Stimulated activated CD8-positive, alpha-beta memory T cell treated with anti-CD3 and anti-CD28 coated beads, Interleukin-12 subunit alpha, Interleukin-12 subunit beta, amount 100 ng/mL, for 1 hour (primary cell): ENCODE measurements around the gene NPRL2.

Experiments used
- DNase-seq: peaks from one replicate; pipeline ENCODE4 v3.0.0-alpha.2; 2020; ENCODE audit warnings: low read depth

Gene NPRL2

DNA sequence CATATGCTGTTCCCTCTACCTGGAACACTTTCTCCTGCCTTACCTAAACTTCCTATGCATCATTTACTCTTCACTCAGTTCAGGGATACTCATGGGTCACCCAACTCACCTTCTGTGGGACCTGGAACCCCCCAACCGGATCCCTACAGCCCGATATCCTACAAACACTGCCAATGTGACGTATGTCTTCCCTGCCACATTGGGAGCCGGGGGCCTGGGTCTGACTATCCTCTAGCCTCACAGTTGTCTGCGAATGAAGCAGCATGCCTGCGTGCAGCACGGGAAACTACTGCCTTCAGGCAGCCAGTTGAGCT, 405 bp downstream of the NPRL2 start:
- no peak for DNase-seq

DNA sequence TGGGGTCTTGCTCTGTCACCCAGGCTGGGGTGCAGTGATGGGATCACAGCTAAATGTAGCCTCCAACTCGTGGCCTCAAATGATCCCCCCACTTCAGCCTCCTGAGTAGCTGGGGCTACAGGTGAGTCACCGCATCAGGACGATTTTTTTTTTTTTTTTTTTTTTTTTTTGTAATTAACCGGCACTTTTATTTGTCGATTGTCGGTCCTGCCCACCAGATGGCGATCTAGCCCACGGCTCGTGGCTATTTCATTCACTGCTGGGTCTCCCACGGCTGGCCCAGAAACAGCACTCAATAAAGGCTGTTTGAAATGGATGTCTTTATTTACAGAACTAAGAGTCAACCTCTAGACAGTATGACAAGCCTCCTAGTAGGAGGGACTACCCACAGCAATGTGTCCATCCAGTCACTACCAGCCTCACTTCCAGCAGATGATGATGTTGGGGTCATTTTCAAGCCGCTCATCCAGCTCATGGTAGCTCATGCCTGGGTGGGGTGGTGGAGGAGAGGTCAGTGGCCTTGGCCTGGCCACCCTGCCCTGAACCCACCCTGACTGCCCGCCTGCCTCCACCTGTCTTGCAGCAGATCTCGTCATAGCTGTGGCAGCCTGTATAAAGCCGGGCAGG, 3.3 kb downstream of the NPRL2 start:
- peak; percentile 60 for DNase-seq

DNA sequence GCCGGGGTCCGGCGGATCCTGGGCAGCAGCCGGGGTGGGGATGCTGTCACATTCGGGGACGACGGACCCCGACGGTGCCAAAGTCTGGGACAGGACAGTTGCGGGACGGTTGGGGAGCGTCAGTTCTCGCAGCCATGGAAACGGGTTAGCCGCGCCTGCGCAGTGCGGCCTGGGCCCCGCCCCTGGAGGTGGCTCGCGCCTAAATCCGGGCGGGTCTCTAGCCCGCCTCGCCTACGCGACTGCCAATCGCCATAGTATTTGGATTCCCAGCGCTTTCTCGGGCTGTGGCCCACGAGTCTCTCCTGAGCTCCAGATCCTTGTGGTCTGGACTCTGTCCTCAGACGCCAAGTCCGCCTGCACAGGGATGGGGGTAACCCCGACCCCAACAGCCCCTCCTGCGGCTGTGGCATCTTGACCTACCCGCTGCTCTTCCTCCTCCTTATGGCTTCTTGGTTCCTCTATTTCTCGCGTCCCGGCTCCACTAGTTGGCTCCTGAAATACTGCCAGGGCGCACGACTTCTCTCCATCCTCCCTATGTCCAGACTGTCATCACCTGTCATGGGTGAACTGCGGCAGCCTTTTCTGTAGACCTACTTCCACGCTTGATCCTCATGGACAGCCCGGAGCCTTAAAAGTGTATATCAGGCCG, 4.9 kb downstream of the NPRL2 start, which contains the start of gene ZMYND10:
ZMYND10 (minus strand) TSS at position 147 of the 649 bp plus-strand sequence. CDS start 153 bp downstream, outside the sequence.
- peak; percentile 56 for DNase-seq

DNA sequence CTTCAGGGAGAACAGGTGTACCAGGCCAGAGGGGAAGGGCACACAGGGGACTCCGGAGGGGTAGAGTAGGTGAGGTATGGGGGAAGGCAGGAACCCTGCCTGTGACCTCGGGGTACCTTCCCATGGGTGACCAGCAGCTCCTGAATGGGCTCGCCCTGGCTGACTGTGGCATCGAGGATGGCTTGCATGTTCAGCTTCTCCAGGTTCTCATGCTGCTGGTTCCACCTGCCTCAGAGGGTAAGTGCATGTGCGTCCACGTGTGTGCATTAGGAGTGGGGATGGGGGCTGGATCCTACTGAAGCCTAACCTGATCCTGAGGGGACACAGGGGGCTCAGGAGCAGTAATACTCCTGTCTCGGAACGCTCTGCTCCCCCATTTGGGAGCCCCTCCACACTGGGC, 5.6 kb downstream of the NPRL2 start:
- DNase-seq, result no peak

DNA sequence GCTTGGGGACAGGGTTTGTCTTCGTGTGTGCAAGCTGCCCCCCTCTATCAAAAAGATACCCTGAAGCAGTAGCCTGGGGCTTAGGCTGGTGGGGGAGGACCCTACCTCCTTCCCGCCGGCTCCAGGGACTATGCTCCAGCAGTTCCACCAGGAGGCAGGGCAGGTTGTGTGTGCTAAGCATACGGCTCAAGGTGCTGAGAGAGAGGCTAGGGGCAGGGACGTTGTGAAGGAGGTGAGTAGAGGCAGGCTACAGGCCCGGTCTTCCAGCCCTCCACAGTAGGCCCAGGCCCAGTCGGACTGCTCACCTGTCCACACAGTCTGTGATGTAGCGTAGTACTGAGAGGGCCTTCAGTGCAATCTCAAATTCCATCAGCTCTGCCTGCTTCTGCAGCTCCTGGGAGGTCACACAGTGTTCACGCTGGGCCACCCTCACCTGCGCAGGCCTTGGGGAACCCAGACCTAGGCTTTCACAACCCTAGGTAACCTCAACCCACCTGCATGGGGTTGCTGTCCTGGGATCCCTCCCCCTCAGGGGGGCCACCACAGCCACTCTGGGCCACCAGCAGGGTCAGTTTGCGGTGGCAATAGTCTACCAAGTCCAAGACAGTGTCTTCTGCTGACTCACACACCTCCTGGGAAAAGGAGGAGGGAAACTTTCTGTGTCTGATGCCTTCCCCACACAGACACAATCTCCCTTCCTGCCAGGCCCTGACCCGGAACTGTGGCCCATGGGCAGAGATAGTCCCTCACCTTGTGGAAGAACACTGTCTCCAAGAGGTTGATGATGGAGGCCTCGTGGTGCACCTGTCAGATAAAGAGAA, 7.6 kb downstream of the NPRL2 start:
- no peak for DNase-seq

DNA sequence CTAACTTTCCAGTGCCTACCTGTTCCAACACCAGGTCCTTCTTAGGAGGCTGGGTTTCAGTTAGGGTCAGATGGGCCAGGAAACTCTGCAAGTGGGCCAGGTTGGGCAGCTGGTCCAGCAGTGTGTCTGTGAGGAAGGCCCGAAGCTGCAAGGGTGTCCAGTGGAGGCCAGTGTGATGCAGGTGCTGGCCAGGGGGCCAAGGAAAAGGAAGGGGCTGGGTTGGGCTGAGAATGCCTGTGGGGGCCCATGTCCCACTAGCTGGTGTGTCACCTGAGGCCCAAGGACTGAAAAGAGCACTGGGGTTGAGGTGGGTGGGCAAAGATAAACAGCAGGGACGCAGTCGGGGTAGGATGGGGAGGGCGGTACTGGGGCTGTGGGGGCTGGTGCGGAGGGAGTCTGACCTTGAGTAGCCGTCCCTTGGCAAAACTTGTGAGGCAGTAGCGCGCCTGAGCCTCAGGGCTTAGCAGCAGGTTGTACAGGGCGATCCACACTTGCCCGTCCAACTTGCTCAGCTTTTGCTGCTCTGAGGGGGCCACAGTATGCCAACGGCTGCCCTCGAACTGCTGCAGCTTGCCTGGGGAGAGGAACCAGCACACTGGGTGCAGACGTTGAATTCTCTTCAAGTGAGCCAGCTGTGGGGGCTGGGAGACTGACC, 8.5 kb downstream of the NPRL2 start:
- DNase-seq, result no peak

DNA sequence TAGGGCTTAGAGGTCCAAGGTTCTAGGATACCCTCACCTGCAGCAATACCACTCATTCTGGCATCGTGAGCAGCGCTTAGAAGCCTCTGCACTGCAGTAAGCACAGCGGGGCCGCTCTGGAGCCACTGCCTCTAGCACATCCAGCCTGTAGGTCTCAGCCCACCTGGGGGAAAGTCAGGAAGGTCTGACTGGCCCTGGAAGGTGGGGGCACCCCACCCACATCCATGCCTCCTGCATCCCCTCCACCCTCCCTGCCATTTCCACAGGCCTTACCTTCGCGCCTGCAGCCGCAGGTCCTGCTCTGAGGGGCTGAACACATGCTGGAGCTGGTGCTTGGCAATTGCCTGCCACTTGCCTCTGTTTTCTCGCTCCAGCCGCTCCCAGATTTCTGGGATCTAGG, 9.0 kb downstream of the NPRL2 start:
- no peak for DNase-seq

DNA sequence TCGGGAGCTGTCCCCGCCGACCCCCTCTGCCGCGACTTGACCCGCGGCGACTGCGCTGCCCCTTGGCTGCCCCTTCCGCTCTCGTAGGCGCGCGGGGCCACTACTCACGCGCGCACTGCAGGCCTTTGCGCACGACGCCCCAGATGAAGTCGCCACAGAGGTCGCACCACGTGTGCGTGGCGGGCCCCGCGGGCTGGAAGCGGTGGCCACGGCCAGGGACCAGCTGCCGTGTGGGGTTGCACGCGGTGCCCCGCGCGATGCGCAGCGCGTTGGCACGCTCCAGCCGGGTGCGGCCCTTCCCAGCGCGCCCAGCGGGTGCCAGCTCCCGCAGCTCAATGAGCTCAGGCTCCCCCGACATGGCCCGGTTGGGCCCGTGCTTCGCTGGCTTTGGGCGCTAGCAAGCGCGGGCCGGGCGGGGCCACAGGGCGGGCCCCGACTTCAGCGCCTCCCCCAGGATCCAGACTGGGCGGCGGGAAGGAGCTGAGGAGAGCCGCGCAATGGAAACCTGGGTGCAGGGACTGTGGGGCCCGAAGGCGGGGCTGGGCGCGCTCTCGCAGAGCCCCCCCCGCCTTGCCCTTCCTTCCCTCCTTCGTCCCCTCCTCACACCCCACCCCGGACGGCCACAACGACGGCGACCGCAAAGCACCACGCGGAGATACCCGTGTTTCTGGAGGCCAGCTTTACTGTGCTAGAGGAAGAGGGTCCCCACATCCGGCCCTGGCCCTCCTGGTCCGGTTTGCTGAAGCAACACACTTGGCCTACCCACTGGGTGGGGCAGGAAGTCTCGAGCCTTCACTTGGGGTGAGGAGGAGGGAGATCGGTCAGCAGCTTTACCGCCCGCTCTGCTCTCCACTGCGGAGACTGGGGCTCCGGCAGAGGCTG, 9.9 kb downstream of the NPRL2 start, which contains the start of gene RASSF1:
RASSF1 (minus strand) TSS at position 389 of the 882 bp plus-strand sequence; CDS start at position 358, 31 bp downstream.
- no peak for DNase-seq

DNA sequence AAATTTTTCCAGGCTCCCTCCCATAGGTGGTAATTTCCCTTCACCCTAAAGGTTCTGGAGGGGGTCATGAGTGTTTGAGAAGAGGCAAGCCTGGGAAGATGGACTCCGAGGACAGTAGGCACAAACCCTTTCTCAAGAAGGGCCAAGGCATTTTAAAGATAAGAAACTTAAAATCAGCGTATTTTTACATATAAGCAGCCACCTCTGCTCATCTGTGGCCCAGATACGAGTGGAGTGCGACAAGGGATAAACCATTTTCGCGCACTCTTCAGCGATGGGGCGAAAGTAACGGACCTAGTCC, 10.5 kb downstream of the NPRL2 start:
- no peak for DNase-seq

DNA sequence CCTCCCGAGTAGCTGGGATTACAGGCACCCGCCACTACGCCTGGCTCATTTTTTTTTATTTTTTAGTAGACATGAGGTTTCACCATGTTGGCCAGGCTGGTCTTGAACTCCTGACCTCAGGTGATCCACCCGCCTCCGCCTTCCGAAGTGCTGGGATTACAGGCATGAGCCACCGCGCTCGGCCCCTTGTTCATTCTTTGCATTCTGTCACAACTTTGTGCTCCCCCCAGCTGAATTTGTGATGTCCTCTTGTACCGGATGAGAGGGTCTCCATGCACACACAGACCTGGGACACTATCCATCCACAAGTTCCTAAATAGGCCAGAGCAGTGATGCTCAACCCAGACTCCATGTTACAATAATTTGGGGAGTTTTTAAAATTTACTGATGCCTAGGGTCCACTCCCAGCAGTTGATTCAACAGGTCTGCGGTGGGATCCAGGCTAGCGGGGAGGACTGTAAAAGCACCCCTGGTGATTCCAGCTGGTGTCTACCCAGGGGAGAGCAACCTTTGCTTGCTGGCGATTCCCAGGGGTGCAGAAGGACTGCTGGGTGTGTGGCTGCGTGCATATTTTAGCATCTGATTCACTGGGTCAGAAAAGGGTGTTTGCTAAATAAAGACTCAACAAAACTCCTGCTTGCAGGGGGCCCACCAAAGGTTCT, 11.0 kb downstream of the NPRL2 start:
- DNase-seq, result no peak

DNA sequence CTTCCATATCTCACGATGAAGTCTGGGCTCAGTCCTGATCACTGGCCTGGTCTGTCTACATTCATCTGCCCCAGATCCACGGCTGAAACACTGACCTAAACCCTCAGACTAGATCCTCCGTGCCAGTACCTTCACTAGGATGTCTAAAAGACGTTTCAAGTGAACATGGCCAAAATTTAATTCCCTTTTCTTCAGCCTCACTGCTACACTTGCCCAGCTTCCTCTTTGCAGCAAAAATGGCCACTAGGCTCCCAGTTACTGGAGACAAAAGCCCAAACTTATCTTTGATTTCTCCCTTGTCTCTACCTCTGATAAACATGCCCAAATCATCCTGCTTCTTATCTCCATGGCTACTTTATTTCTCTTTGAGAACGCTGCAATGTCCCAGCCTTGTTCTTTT, 11.6 kb downstream of the NPRL2 start:
- DNase-seq, result no peak

DNA sequence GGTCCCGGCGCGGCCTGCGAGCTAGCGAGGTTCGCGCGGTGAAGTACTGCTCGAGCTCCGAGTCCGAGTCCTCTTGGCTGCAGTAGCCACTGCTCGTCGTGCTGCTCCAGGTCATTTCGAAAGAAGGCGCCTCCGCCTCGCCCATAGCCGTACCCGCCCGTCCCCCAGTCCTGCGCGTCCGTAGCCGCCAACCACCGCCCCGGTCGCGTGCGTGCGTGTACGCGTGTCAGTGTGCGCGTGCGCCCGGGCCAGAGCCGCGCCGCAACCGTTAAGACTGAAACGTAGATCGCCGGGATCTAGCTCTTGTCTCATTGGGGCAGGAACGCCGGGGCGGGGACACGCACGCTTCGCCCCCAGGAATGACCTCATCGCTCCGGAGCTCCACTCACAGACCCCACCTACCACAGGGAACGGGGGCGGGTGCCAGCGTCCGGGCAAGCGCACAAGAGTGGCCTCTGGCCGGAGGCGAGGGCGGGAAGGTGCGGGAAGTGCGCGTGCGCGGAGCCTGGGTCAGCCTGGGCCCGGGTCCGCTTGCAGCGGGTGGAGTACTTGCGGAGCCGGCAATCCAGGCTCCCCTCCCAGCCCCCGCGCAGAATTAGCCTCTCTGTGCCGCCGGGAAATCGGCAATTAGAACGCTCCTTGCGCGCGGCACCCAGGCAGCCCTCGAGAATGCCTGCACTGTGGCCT, 13.3 kb downstream of the NPRL2 start:
- peak; percentile 82 for DNase-seq

DNA sequence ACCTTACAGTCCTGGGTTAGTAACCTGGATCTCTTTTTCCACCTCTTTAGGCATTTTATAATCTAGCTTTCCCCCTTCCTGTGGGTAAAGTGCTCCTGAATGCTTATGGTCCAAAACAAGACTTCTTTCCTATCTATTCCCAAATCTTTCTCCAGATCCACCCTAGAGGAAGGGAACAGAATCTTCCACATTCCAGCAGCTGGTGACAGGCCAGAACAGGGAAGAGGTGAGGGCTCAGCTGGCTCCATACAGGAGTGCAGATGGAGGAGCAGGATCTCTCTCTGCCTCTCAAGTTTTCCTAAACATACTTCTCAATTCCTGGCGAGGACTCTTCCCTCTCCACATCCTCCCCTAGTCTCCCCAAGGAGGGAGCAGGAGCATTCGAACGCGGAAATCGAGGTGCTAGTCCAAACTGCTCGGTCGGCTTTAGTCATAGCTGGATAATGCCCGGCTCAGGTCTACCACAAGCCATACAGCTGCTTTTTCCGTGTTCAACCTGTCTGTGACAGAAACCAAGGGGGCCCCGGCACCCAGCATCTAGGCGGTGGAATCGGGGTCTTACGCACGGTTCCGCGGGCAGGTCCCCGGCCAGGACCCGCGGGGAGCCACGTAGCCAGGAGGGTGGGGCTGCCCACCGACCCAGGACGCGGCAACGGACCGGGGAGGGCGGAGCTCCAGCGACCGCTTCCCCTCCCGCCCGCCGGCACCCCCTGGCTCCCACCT, 14.0 kb downstream of the NPRL2 start:
- DNase-seq, result no peak

DNA sequence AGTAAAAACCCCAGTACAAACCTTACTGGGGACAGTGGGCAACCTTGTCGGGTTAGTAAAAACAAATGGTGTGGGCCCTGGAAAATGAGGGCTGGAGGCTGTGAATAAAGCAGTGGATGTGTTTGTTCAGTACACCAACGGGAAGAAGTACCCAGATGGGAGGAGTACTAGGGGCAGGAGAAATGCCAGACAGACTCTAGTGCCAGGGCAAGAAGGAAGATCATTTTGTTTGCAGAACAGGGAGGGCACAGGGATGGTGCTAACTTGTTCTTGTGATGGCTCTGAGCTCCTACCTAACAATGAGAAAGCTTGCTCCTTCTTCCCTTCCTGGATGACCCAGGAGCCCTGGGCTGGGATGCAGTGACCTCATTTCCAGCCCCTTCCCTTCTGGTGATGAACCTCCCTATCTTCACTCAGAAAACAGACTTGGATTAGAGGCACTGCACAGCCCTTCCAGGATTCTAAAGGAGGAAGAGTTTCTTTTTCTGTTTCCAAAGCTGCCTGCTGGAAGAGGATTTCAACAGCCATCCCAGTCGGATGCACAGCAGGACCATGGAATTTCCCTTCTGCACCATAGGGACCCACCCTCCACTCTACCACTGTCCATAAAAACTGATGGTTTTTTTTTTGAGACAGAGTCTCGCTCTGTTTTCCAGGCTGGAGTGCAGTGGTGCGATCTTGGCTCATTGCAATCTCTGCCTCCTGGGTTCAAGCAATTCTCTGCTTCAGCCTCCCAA, 16.1 kb downstream of the NPRL2 start:
- DNase-seq, result no peak

DNA sequence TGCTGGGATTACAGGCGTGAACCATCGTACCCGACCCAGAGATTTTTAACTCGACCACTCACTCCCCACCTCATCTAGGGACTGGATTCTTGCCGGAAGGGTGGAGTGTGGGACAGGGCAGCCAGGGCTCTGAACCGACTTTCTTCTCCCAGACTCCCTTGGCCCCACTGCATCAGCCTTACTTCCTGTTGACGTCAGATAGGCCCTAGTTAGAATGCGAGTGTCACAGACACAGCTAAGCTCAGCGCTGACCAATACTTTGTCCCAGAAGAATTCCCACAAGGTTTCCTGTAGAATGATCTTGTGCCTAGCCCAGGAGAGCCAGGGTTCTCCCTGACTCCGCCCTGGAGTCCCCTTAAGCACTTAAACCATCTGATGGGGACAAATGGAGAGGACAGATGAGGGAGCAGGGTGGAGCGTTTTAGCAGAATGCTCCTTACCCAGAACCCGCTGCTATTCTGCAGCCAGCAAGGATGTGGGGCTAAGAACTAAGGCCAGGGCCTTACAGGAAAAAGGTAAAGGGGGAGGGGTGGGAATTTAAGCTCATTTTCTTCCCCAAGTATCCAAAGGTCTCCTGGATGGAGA, 16.7 kb downstream of the NPRL2 start:
- DNase-seq, result no peak

DNA sequence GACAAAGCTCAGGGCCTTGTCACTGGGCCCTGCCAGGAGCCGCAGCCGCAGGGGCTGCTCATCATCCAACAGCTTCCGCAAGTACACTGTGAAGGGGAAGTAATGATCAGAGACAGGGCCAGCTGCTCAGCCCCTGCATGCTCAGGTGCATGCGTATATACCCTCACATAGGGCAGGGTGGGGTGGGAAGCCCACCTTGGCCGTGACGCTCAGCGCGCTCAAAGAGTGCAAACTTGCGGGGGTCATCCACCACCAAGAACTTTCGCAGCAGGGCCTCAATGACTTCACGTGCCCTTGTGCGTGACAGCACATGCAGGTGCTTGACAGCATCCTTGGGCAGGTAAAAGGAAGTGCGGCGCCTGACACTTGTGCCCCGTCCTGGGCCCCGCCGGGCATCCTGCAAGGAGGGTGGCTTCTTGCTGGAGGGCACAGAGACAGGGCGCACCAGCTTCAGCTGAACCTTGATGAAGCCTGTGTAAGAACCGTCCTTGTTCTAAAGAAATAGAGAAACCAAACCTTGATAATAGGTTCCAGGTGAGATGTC, 19.1 kb downstream of the NPRL2 start:
- no peak for DNase-seq

DNA sequence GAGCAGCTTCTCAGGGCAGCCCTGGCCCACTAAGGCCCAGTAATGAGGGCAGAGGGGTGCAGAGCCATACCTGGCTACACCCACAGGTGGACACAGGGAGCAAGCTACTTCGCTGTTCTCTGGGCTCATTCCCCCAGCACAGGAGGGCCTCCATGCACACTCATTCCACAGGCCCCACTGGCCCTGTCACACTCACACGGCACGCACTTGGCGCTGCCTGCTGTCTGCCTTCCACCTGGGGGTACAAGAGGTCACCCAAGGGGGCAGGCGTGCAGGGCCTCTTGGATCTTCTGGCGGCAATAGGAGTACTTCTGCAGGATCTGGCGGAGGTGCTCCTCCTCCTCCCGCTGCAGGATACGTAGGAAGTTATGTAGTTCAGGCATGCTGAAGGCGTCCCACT, 20.2 kb downstream of the NPRL2 start:
- DNase-seq, result no peak

DNA sequence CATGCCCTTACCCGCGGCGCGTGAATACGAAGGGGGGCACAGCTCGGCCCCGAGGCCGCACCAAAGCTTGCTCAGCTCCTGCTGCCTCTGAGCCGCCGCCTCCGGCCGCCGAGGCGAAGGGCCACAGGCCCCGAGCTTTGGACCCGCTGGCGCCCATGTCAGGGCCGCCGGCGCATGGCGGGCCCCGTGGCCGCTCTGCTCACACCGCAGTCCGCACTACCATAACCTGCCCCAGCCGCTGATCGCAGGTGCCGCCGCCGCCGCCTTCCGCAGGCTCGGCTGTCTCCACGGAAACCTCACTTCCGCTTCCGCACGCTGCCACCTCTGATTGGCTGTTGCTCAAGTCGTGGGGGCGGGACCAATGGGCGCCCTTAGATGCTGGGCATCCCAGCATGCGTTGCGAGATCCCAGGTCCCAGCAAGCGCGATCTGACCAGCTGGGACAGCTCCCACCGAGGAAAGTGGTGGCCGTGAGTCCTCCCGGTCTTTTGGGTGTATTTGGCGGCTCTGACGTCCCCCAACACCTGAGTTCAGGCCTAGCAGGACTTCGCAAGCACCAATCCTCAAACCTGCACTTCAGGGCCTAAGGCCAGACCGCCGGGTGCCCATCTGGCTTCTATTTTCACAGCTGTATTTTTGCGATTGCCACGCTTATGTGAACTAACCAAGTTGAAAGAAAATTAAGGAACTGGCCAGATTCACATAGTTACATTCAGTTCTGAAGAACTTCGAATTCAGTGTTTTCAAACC, 22.5 kb downstream of the NPRL2 start, which contains the start of gene TUSC2:
TUSC2 (minus strand) TSS at position 281 of the 749 bp plus-strand sequence; CDS start at position 157, 124 bp downstream.
- peak; percentile 90 for DNase-seq
